ENCODE data around the gene EFCAB14.
"Not testable (repeated sequence)": the region's sequence is repeated elsewhere in the genome, so short reads cannot be mapped to it uniquely, and the experiment has no call there.

Gene EFCAB14

GRCh38 chr1:46723901-46724300, 5.0 kb upstream of the EFCAB14 start:
- no peak for DNase-seq (ENCODE audit: low read depth in 2 of 2)

GRCh38 chr1:46721686-46722205, 2.8 kb upstream of the EFCAB14 start:
- DNase-seq (ENCODE audit: low read depth in 2 of 2), result no peak

GRCh38 chr1:46721204-46721603, 2.3 kb upstream of the EFCAB14 start:
- no peak for DNase-seq (ENCODE audit: low read depth in 2 of 2)

- DNase-seq (ENCODE audit: low read depth in 2 of 2), result not testable (repeated sequence)
These were observed 1.4 kb upstream of the EFCAB14 start for GRCh38 chr1:46720319-46720718.

- no peak for DNase-seq (ENCODE audit: low read depth in 2 of 2)
These were observed 775 bp upstream of the EFCAB14 start for GRCh38 chr1:46719689-46720088.

- DNase-seq (ENCODE audit: low read depth in 2 of 2), result no peak
These were observed 581 bp downstream of the EFCAB14 start for GRCh38 chr1:46718340-46718726.

- no peak for DNase-seq (ENCODE audit: low read depth in 2 of 2)
These were observed 1.3 kb downstream of the EFCAB14 start for GRCh38 chr1:46717654-46718053.

GRCh38 chr1:46714976-46715375, 3.9 kb downstream of the EFCAB14 start:
- no peak for DNase-seq (ENCODE audit: low read depth in 2 of 2)

GRCh38 chr1:46708121-46708520, 10.8 kb downstream of the EFCAB14 start:
- no peak for DNase-seq (ENCODE audit: low read depth in 2 of 2)

GRCh38 chr1:46705408-46705807, 13.5 kb downstream of the EFCAB14 start:
- no peak for DNase-seq (ENCODE audit: low read depth in 2 of 2)

GRCh38 chr1:46703927-46704641, 14.8 kb downstream of the EFCAB14 start:
- no peak for DNase-seq (ENCODE audit: low read depth in 2 of 2)

- no peak for DNase-seq (ENCODE audit: low read depth in 2 of 2)
These were observed 19.2 kb downstream of the EFCAB14 start for GRCh38 chr1:46699666-46700065.

- DNase-seq (ENCODE audit: low read depth in 2 of 2), result no peak
These were observed 21.9 kb downstream of the EFCAB14 start for GRCh38 chr1:46697053-46697452.

- not testable (repeated sequence) for DNase-seq (ENCODE audit: low read depth in 2 of 2)
These were observed 24.2 kb downstream of the EFCAB14 start for GRCh38 chr1:46694676-46695075.

GRCh38 chr1:46692811-46693770, 25.8 kb downstream of the EFCAB14 start:
- DNase-seq (ENCODE audit: low read depth in 2 of 2), result no peak

GRCh38 chr1:46691997-46692790, 26.7 kb downstream of the EFCAB14 start:
- no peak for DNase-seq (ENCODE audit: low read depth in 2 of 2)

- no peak for DNase-seq (ENCODE audit: low read depth in 2 of 2)
These were observed 27.9 kb downstream of the EFCAB14 start for GRCh38 chr1:46690931-46691421.

GRCh38 chr1:46689897-46690296, 29.0 kb downstream of the EFCAB14 start:
- no peak for DNase-seq (ENCODE audit: low read depth in 2 of 2)

GRCh38 chr1:46689356-46689755, 29.6 kb downstream of the EFCAB14 start:
- DNase-seq (ENCODE audit: low read depth in 2 of 2), result no peak

GRCh38 chr1:46687921-46688509, 30.9 kb downstream of the EFCAB14 start:
- DNase-seq (ENCODE audit: low read depth in 2 of 2), result no peak

GRCh38 chr1:46687093-46687659, 31.7 kb downstream of the EFCAB14 start:
- no peak for DNase-seq (ENCODE audit: low read depth in 2 of 2)
